Endodermal cell (in vitro differentiated cells): ENCODE results near the gene SLC4A1AP. TPM values are rescaled to one million over a fixed set of nuclear protein-coding genes. Genes with fewer than 3 reads are reported as not detected.

Experiments
- DNase-seq: peaks from one replicate; pipeline ENCODE4 v3.0.0-alpha.2; 2017
- H3K27ac ChIP-seq: 2 replicates; pipeline ENCODE4 v1.5.1; 2013; ENCODE audit warnings: mild to moderate bottlenecking, low read depth, low read length, moderate library complexity
- H3K27me3 ChIP-seq: 2 replicates; pipeline ENCODE4 v1.6.1; 2013; ENCODE audit warnings: mild to moderate bottlenecking, low read length, moderate library complexity; ENCODE audit not compliant: insufficient read depth, control insufficient read depth, poor library complexity, severe bottlenecking
- H3K36me3 ChIP-seq: 2 replicates; pipeline ENCODE4 v1.7.0; 2013; ENCODE audit warnings: mild to moderate bottlenecking, low read length, moderate library complexity; ENCODE audit not compliant: control insufficient read depth, insufficient read depth
- H3K4me1 ChIP-seq: one replicate; pipeline ENCODE4 v1.7.0; 2013; ENCODE audit warnings: low read length; ENCODE audit not compliant: control insufficient read depth, insufficient read depth
- H3K4me3 ChIP-seq: 2 replicates; pipeline ENCODE4 v1.5.1; 2013; ENCODE audit warnings: mild to moderate bottlenecking, low read length, moderate library complexity
- H3K9ac ChIP-seq: 2 replicates; pipeline ENCODE4 v1.6.1; 2013; ENCODE audit warnings: mild to moderate bottlenecking, low read length, moderate library complexity; ENCODE audit not compliant: poor library complexity, severe bottlenecking; ENCODE audit errors: extremely low read depth
- H3K9me3 ChIP-seq: 2 replicates; pipeline ENCODE4 v1.6.1; 2013; ENCODE audit warnings: mild to moderate bottlenecking, low read length, moderate library complexity; ENCODE audit not compliant: control insufficient read depth
- H3K27ac Mint-ChIP-seq: 2 replicates; pipeline ENCODE4 v1.8.0; 2020; ENCODE audit warnings: mixed read lengths
- H3K27me3 Mint-ChIP-seq: 2 replicates; pipeline ENCODE4 v1.8.0; 2021; ENCODE audit warnings: mild to moderate bottlenecking, mixed read lengths; ENCODE audit not compliant: insufficient read depth
- H3K36me3 Mint-ChIP-seq: 2 replicates; pipeline ENCODE4 v1.8.0; 2020; ENCODE audit warnings: low read depth, mixed read lengths
- H3K4me1 Mint-ChIP-seq: 2 replicates; pipeline ENCODE4 v1.8.0; 2020; ENCODE audit warnings: mixed read lengths
- H3K4me3 Mint-ChIP-seq: 2 replicates; pipeline ENCODE4 v1.8.0; 2020; ENCODE audit warnings: mild to moderate bottlenecking, moderate library complexity, mixed read lengths
- H3K9me3 Mint-ChIP-seq: 2 replicates; pipeline ENCODE4 v1.8.0; 2020; ENCODE audit warnings: mild to moderate bottlenecking, mixed read lengths
- WGBS, 2 experiments: methylation state at CpG; one replicate each; pipeline versions ENCODE4 v1.1.5 to v1.1.7; 2013; ENCODE audit warnings: missing lambda C conversion rate in 2 of 2, mixed read lengths in 1 of 2; ENCODE audit not compliant: insufficient coverage in 1 of 2, insufficient read length in 1 of 2; 5-methylcytosine and 5-hydroxymethylcytosine counted together
- total RNA-seq, 2 donors: library from RNA; stranded (reverse); fragmentation: NEBNext Ultra II Directional in 1 of 2; extraction: Animal tissue kit (Norgen Biotek cat#: 25700) in 1 of 2; gene quantifications; 2 replicates in 1 of 2; 3 replicates in 1 of 2; pipeline ENCODE4 v1.2.1, GENCODE V29; 2021
- TF ChIP-seq, protein P1 (sequence below): fragments of 200-600 bp; sonication (generic); conservative IDR thresholded peaks from 2 replicates; pipeline ENCODE4 v1.5.0; 2021; ENCODE audit warnings: antibody characterized with exemption, mild to moderate bottlenecking

SLC4A1AP gene
- total RNA-seq, 2 donors from 2014 or later: 24.7 to 24.9 TPM

GRCh38 chr2:27652341-27652740, 11.3 kb upstream of the SLC4A1AP start:
- H3K9me3 Mint-ChIP-seq: no peaks in the 10 kb centered on the region

DNA sequence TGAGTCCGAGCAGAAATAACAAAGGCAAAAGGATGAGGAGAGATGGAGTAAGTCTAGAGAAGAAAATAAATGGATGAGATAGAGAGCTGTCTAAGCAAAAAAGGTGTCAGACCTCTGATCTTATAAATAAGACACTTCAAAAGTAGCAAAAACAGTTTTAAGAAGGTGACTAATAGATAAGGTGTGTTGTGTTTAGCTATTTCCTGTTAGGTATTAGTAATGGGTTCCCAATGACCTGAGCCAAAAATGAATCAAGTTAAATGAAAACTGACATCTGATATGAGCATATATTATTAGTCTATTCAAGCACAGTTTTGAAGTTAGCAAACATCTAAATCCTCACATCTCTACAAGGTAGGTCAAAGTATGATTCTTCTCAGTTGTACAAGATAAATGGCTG, 10.9 kb upstream of the SLC4A1AP start:
- H3K4me1 Mint-ChIP-seq: peaks cover 10% of the 10 kb centered on the region
- H3K9me3 ChIP-seq: no peaks in the 10 kb centered on the region
- H3K36me3 ChIP-seq: peaks cover 85% of the 10 kb centered on the region
- no peak for DNase-seq
- peaks cover 75% of the 10 kb centered on the region for H3K36me3 Mint-ChIP-seq
- TF ChIP-seq, protein P1, sequence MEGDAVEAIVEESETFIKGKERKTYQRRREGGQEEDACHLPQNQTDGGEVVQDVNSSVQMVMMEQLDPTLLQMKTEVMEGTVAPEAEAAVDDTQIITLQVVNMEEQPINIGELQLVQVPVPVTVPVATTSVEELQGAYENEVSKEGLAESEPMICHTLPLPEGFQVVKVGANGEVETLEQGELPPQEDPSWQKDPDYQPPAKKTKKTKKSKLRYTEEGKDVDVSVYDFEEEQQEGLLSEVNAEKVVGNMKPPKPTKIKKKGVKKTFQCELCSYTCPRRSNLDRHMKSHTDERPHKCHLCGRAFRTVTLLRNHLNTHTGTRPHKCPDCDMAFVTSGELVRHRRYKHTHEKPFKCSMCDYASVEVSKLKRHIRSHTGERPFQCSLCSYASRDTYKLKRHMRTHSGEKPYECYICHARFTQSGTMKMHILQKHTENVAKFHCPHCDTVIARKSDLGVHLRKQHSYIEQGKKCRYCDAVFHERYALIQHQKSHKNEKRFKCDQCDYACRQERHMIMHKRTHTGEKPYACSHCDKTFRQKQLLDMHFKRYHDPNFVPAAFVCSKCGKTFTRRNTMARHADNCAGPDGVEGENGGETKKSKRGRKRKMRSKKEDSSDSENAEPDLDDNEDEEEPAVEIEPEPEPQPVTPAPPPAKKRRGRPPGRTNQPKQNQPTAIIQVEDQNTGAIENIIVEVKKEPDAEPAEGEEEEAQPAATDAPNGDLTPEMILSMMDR: no peak
- no peak overlapping the region for H3K27ac Mint-ChIP-seq
- no peaks in the 10 kb centered on the region for H3K27me3 Mint-ChIP-seq
- no peak overlapping the region for H3K9ac ChIP-seq
- H3K4me3 Mint-ChIP-seq: no peak overlapping the region
- H3K9me3 Mint-ChIP-seq: no peaks in the 10 kb centered on the region
- H3K27me3 ChIP-seq: no peaks in the 10 kb centered on the region
- peaks cover 4% of the 10 kb centered on the region for H3K4me1 ChIP-seq
- no peak overlapping the region for H3K4me3 ChIP-seq
- no peak overlapping the region for H3K27ac ChIP-seq
- WGBS, 2 experiments: 82 to 92% methylated on average over 1 of the region's 1 CpG

More at GRCh38 chr2:27652341-27652740, 11.3 kb upstream of the SLC4A1AP start:
- Histone ChIP-seq H3K4me3 (no peak overlapping the region), H3K27me3 (no peaks in the 10 kb centered on the region), H3K9me3 (no peaks in the 10 kb centered on the region), H3K9ac (no peak overlapping the region), H3K27ac (no peak overlapping the region), H3K36me3 (peaks cover 85% of the 10 kb centered on the region), H3K4me1 (peaks cover 4% of the 10 kb centered on the region)
- Mint-ChIP-seq H3K4me3 (no peak overlapping the region), H3K27me3 (no peaks in the 10 kb centered on the region), H3K27ac (no peak overlapping the region), H3K4me1 (peaks cover 10% of the 10 kb centered on the region), H3K36me3 (peaks cover 75% of the 10 kb centered on the region)
- TF ChIP-seq, protein P1: no peak
- no peak for DNase-seq

GRCh38 chr2:27653397-27653796, 10.3 kb upstream of the SLC4A1AP start:
- H3K9me3 ChIP-seq: no peaks in the 10 kb centered on the region
- Mint-ChIP-seq H3K27ac (no peak overlapping the region), H3K9me3 (no peaks in the 10 kb centered on the region), H3K27me3 (no peaks in the 10 kb centered on the region), H3K36me3 (peaks cover 70% of the 10 kb centered on the region), H3K4me3 (no peak overlapping the region), H3K4me1 (peaks cover 10% of the 10 kb centered on the region)
- WGBS, 2 experiments: 91 to 92% methylated on average over 2 of the region's 2 CpGs
- H3K9ac ChIP-seq: no peak overlapping the region
- no peak for DNase-seq
- peaks cover 84% of the 10 kb centered on the region for H3K36me3 ChIP-seq
- no peaks in the 10 kb centered on the region for H3K27me3 ChIP-seq
- no peak overlapping the region for H3K27ac ChIP-seq
- H3K4me1 ChIP-seq: peaks cover 4% of the 10 kb centered on the region
- TF ChIP-seq, protein P1: no peak
- no peak overlapping the region for H3K4me3 ChIP-seq
